ENCODE data around the gene ACOT8. TPM values are rescaled to one million over a fixed set of nuclear protein-coding genes. Genes with fewer than 3 reads are reported as not detected.

ACOT8 gene
- total RNA-seq, 1 donor from 2014 or later: 15.9 TPM

GRCh38 chr20:45860560-45861220 is 3.5 kb upstream of the ACOT8 start:
- TF ChIP-seq CTCF (IDR thresholded peaks at IDR 0.05): no peak
- H3K4me3 Mint-ChIP-seq (ENCODE audit: unreplicated experiment): no peak overlapping the region
- H3K27ac Mint-ChIP-seq (ENCODE audit: unreplicated experiment): no peak overlapping the region
- no peaks in the 10 kb centered on the region for H3K27me3 Mint-ChIP-seq (ENCODE audit: low read depth)
- H3K36me3 Mint-ChIP-seq (ENCODE audit: low read depth): peaks cover 3% of the 10 kb centered on the region
- no peaks in the 10 kb centered on the region for H3K9me3 Mint-ChIP-seq (ENCODE audit: low read depth)
- peaks cover 43% of the 10 kb centered on the region for H3K4me1 Mint-ChIP-seq (ENCODE audit: low read depth)
- DNase-seq (ENCODE audit: low spot score): no peak

- no peaks in the 10 kb centered on the region for H3K9me3 Mint-ChIP-seq (ENCODE audit: low read depth)
- H3K27ac Mint-ChIP-seq (ENCODE audit: unreplicated experiment): no peak overlapping the region
- H3K36me3 Mint-ChIP-seq (ENCODE audit: low read depth): peaks cover 3% of the 10 kb centered on the region
- H3K4me3 Mint-ChIP-seq (ENCODE audit: unreplicated experiment): no peak overlapping the region
- no peak for DNase-seq (ENCODE audit: low spot score)
- H3K4me1 Mint-ChIP-seq (ENCODE audit: low read depth): peaks cover 43% of the 10 kb centered on the region
- no peaks in the 10 kb centered on the region for H3K27me3 Mint-ChIP-seq (ENCODE audit: low read depth)
- TF ChIP-seq CTCF (IDR thresholded peaks at IDR 0.05): no peak
Measured at GRCh38 chr20:45859916-45860315, 2.7 kb upstream of the ACOT8 start.

- H3K27ac Mint-ChIP-seq (ENCODE audit: unreplicated experiment): peak overlapping the region; percentile 89
- peaks cover 45% of the 10 kb centered on the region for H3K4me1 Mint-ChIP-seq (ENCODE audit: low read depth)
- no peak for DNase-seq (ENCODE audit: low spot score)
- TF ChIP-seq CTCF (IDR thresholded peaks at IDR 0.05): no peak
- H3K36me3 Mint-ChIP-seq (ENCODE audit: low read depth): peaks cover 3% of the 10 kb centered on the region
- no peaks in the 10 kb centered on the region for H3K9me3 Mint-ChIP-seq (ENCODE audit: low read depth)
- H3K27me3 Mint-ChIP-seq (ENCODE audit: low read depth): no peaks in the 10 kb centered on the region
- peak overlapping the region; percentile 91 for H3K4me3 Mint-ChIP-seq (ENCODE audit: unreplicated experiment)
Measured at GRCh38 chr20:45857882-45858216, 657 bp upstream of the ACOT8 start.

GRCh38 chr20:45853484-45853883 is 3.7 kb downstream of the ACOT8 start:
- DNase-seq (ENCODE audit: low spot score): no peak
- Mint-ChIP-seq H3K4me3 (ENCODE audit: unreplicated experiment) (no peak overlapping the region), H3K36me3 (ENCODE audit: low read depth) (no peaks in the 10 kb centered on the region), H3K9me3 (ENCODE audit: low read depth) (no peaks in the 10 kb centered on the region), H3K27me3 (ENCODE audit: low read depth) (no peaks in the 10 kb centered on the region), H3K4me1 (ENCODE audit: low read depth) (peaks cover 24% of the 10 kb centered on the region), H3K27ac (ENCODE audit: unreplicated experiment) (no peak overlapping the region)
- no peak for TF ChIP-seq CTCF (IDR thresholded peaks at IDR 0.05)

- Mint-ChIP-seq H3K4me3 (ENCODE audit: unreplicated experiment) (no peak overlapping the region), H3K9me3 (ENCODE audit: low read depth) (no peaks in the 10 kb centered on the region), H3K4me1 (ENCODE audit: low read depth) (peaks cover 14% of the 10 kb centered on the region), H3K27ac (ENCODE audit: unreplicated experiment) (no peak overlapping the region), H3K27me3 (ENCODE audit: low read depth) (no peaks in the 10 kb centered on the region), H3K36me3 (ENCODE audit: low read depth) (no peaks in the 10 kb centered on the region)
- no peak for DNase-seq (ENCODE audit: low spot score)
- no peak for TF ChIP-seq CTCF (IDR thresholded peaks at IDR 0.05)
Measured at GRCh38 chr20:45852326-45852725, 4.9 kb downstream of the ACOT8 start.

Measured in chondrocyte (in vitro differentiated cells).